Kidney capillary endothelial cell (primary cell): Measurements from ENCODE around the gene USP31.
"Not testable (repeated sequence)": the region's sequence is repeated elsewhere in the genome, so short reads cannot be mapped to it uniquely, and the experiment has no call there.

Experiments used
- DNase-seq: peaks from one replicate; pipeline ENCODE4 v3.0.0-alpha.2; 2018; ENCODE audit warnings: low spot score

The USP31 gene

GRCh38 chr16:23096450-23096849, 52.8 kb downstream of the USP31 start:
- DNase-seq, result not testable (repeated sequence)

GRCh38 chr16:23094136-23094535, 55.1 kb downstream of the USP31 start:
- not testable (repeated sequence) for DNase-seq

GRCh38 chr16:23092801-23093117, 56.5 kb downstream of the USP31 start:
- no peak for DNase-seq

- no peak for DNase-seq
Observed at GRCh38 chr16:23092072-23092800, 57.0 kb downstream of the USP31 start.

GRCh38 chr16:23089111-23089510, 60.1 kb downstream of the USP31 start:
- no peak for DNase-seq

- no peak for DNase-seq
Observed at GRCh38 chr16:23088018-23088417, 61.2 kb downstream of the USP31 start.

GRCh38 chr16:23085949-23086348, 63.3 kb downstream of the USP31 start:
- DNase-seq, result no peak

- DNase-seq, result no peak
Observed at GRCh38 chr16:23082161-23082788, 67.0 kb downstream of the USP31 start.

GRCh38 chr16:23081675-23082119, 67.6 kb downstream of the USP31 start:
- DNase-seq, result peak; percentile 48

- no peak for DNase-seq
Observed at GRCh38 chr16:23080747-23081146, 68.5 kb downstream of the USP31 start.

- no peak for DNase-seq
Observed at GRCh38 chr16:23080329-23080728, 68.9 kb downstream of the USP31 start.

- DNase-seq, result peak; percentile 51
Observed at GRCh38 chr16:23079675-23080301, 69.5 kb downstream of the USP31 start.

GRCh38 chr16:23074423-23074822, 74.8 kb downstream of the USP31 start:
- no peak for DNase-seq

GRCh38 chr16:23072769-23073549, 76.3 kb downstream of the USP31 start:
- DNase-seq, result no peak

GRCh38 chr16:23072084-23072599, 77.1 kb downstream of the USP31 start:
- peak; percentile 83 for DNase-seq

GRCh38 chr16:23071196-23072083, 77.8 kb downstream of the USP31 start:
- peak; percentile 36 for DNase-seq

GRCh38 chr16:23069844-23070243, 79.4 kb downstream of the USP31 start:
- DNase-seq, result no peak

- no peak for DNase-seq
Observed at GRCh38 chr16:23068079-23068736, 81.0 kb downstream of the USP31 start.

GRCh38 chr16:23066676-23067075, 82.6 kb downstream of the USP31 start:
- DNase-seq, result no peak

GRCh38 chr16:23064639-23065038, 84.6 kb downstream of the USP31 start:
- DNase-seq, result no peak

GRCh38 chr16:23062524-23062923, 86.7 kb downstream of the USP31 start:
- no peak for DNase-seq
